ENCODE data around the gene C2orf80.
"Not testable (repeated sequence)": the region's sequence is repeated elsewhere in the genome, so short reads cannot be mapped to it uniquely, and the experiment has no call there.

The C2orf80 gene

DNA sequence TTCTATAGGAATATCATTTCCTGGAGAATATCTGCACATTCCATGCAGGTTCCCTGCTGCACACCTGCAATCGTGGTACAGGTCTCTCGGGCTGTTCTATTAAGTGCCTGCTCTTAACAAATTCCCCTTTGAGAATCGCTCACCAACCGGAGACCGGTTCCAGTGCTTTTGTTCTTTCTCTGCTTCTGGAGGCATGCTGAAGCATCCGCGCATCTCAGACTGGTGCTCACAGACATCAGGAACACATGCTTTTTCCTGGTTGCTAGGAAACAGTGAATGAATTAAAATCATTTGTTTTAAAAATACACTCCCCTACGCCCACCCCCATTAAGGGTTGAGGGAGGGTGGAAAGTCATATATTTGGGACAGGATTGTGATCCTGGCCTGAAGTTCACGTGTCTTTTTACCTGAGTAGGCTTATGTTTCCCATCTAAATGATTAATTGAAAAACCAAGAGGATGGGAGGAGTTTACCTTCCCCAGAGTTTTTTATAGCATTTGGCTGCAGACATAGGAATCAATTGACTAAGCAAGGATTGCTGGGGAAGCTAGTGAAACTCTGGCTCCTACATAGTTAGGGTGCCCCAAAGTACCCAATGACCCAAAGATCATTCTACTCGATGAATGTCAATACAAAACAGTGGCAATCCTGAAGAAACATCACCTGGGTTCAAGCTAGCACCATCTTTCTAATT lies at the start of gene C2orf80:
C2orf80 (minus strand) TSS at position 221 of the 694 bp plus-strand sequence. CDS start 3,044 bp downstream, outside the sequence.
- DNase-seq (ENCODE audit: low spot score) = no peak

DNA sequence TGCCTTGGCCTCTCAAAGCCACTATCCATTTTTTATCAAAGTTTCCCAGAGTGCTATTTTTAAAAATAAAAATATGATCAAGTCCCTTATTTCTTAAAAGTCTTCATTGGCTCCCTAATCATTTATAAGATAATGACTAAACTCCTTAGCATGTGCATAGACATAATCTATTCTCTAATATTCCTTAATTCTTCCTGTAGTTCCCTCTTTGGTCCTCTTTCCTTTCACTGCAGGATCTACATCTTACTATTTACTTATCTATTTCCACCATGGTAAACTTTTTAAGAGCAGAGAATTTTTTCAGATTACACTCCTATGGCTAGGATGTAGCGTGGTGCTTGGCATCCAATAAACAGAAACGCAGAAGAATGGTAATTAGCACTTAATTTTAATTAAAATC lies 46.0 kb upstream of the C2orf80 start:
- no peak for DNase-seq (ENCODE audit: low spot score)

- DNase-seq (ENCODE audit: low spot score) = no peak
Measured at GRCh38 chr2:208234786-208235185, 45.0 kb upstream of the C2orf80 start.

DNA sequence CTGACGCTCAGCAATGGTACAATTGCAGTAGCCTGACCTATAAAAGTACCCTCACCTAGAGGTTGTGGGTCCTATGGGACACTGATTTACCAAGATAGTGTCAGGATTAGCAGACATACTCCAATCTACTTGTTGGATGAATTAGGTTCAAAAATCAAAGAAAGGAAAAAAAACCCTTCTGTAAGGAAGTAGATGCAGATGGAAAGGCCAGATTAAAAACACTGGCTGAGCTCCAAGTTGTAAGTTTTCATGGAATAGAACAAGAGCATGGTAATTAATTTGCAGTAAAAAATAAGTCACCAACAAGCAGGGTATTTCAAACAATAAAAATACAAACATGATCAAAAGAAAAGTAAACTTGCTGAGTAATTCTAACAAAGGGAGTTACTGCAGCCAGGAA lies 38.6 kb upstream of the C2orf80 start:
- no peak for DNase-seq (ENCODE audit: low spot score)

- no peak for DNase-seq (ENCODE audit: low spot score)
Measured at GRCh38 chr2:208227581-208228232, 37.9 kb upstream of the C2orf80 start.

DNA sequence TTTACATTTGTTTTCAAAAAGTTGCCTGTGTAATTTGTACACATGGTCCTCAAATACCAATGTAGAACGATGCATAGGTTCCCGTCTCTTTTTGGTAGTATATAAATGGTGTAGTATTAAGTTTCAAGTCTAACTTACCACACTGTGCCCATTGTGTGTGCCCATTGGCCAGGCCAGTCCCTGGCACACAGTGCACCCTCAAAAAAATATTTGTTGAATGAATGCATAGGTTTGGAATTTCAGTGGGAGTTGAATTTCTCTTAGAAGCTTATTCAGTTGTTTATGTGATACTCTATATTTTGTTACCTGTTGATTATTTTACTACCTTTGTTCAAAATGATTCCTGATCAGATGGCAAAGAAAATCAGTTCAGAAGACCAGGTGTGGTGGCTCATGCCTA lies 35.0 kb upstream of the C2orf80 start:
- DNase-seq (ENCODE audit: low spot score) = peak; percentile 36

DNA sequence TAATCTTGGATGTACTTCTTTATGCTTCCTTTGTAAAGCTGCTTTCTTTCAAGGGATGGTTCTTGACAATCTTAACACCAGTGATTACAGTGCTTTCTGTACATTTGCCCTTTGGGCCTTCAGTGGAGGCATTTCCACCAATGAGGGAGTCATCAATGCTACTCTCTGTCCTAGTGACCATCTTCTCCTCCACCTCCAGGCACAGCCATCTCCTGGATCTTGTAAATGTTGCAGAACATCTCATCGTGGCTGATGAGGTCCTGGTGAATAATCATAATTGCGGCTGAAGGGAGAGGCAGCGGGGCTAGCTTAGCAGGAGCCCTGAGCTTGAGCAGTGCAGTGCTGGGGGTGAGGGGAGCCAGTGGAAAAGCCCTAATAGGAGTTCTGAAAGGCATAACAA lies 32.5 kb upstream of the C2orf80 start:
- DNase-seq (ENCODE audit: low spot score) = peak; percentile 31

GRCh38 chr2:208221873-208222272 lies 32.0 kb upstream of the C2orf80 start:
- not testable (repeated sequence) for DNase-seq (ENCODE audit: low spot score)

GRCh38 chr2:208210688-208211451 lies 21.0 kb upstream of the C2orf80 start:
- no peak for DNase-seq (ENCODE audit: low spot score)

GRCh38 chr2:208208335-208209085 lies 18.7 kb upstream of the C2orf80 start:
- DNase-seq (ENCODE audit: low spot score) = no peak

- no peak for DNase-seq (ENCODE audit: low spot score)
Measured at GRCh38 chr2:208207769-208208168, 17.9 kb upstream of the C2orf80 start.

DNA sequence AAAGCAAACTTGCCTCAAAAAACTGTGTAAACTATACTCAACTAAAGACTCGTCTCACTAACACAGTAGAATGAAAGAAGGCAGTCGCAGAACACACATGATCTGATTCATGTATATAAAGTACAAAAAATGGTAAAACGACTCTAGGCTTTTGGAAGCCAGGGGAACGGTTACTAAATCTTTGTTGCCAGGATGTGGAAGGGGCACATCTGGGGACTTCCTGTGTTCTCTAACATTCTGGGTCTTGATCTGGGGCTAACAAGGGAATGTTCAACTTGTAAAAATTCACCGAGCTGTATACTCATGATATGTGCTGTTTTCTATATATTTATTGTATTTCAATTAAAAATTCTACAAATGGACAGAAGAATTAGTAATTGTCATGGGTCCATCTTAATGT lies 14.3 kb upstream of the C2orf80 start:
- no peak for DNase-seq (ENCODE audit: low spot score)

GRCh38 chr2:208195531-208195930 lies 5.7 kb upstream of the C2orf80 start:
- DNase-seq (ENCODE audit: low spot score) = no peak

- DNase-seq (ENCODE audit: low spot score) = no peak
Measured at GRCh38 chr2:208192611-208193236, 2.9 kb upstream of the C2orf80 start.

DNA sequence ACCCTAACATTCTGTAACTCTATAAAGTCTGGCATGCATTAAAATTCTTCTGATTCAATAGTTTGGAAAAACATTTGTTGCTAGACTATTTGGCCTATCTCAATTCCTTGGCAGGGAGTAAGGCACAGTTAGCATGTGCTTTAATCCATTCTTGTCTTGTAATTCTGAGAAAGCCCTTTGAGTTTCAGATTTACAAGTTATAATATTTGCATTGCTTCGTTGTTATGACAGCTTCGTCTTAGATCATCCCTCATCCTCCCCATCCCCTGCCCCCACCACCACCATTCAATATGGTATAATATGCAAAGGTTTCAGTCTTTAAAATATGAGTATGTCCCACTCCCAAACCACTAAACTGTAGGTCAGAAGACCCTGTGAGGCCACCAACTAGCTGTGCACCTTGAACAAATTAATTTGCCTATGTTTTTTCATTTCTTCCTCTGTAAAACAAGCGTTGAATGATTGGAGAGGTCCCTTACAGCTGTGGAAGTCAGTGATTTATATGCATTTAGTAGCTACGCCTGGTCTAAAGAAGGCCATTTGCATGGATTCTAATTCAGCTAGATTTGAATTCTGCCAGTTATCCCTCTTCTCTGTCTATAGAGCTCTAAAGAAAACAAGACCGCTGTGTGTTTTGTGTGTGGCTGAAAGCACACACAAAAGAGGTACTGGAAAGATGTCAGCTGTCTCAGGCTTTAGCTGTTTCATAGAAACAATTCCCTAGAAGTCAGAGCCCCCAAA lies 591 bp downstream of the C2orf80 start:
- DNase-seq (ENCODE audit: low spot score) = no peak

GRCh38 chr2:208186893-208187292 lies 2.9 kb downstream of the C2orf80 start:
- DNase-seq (ENCODE audit: low spot score) = no peak

DNA sequence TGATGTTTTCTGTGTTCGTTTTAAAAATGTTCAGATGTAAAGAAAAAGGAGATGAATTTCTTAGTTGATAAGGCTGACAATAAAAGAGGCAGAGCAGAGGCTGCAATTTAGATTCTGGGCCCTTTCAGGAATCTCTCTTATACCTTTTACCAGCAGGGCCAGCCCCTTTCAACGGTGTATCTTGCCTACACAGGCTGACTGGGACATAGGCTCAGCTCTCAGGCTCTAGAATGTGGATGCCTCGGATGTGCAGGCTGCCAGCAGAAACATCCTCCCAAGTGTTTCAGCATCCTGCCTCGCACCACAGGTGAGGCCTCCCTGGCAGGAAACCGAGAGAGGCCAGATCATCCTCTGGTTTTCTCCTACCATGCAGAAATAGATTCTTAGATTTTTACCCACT lies 3.4 kb downstream of the C2orf80 start:
- no peak for DNase-seq (ENCODE audit: low spot score)

DNA sequence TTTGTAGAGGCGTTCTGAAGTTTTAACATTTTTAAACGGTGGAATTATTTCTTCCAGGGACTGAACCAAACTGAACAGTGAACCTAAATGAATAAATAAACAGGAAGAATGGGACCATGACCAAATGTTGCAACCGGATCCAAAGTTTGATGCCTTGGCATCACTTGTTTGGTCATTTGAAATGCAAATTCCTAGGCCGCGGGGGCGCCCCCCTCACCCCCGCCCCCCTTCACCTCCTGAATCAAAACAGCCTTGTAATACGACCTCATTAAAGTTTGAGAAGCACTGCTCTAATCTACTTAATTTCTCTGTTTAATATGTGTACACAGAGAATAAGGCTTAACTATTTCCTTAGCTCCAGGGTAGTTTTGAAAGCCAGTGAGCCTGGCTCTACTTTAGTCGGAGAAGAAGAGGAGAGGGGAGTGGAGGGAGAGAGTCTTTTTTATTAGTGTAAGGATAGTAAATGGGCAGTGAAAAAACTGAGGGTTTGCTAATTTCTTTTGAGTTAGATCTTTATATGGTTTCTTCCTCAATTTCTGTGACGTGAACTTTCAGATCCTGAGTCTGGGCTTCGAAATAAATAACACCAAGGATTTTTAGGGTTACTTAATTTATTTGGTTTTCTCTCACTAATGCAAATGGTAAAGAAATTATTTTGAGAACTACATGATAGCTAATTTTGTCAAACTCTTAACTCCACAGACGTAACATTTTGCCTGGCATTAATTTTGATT lies 5.7 kb downstream of the C2orf80 start:
- no peak for DNase-seq (ENCODE audit: low spot score)

DNA sequence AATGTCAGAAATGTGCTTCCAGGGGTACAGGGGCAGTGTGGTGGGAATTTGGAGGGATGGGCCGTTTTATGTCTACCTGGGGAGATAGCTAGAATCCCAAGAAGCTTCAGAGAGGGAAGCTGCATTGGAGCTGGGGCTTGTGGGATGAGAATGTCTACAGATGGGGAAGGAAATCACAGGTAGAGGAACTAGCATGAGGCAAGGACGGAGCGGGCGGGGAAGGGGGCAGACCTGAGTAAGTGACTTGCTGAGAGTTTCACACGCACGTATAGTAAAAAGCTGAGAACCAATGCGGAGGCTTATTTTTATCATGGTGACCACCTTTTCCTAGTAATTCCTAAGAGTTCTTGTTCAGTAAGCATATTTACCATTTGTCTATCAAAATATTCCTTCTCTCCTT lies 6.3 kb downstream of the C2orf80 start:
- no peak for DNase-seq (ENCODE audit: low spot score)

- no peak for DNase-seq (ENCODE audit: low spot score)
Measured at GRCh38 chr2:208182835-208183234, 7.0 kb downstream of the C2orf80 start.

Data from AG08396 (cell line).